Activated CD4-positive, CD25-positive, alpha-beta regulatory T cell treated with anti-CD3 and anti-CD28 coated beads, Interleukin-2, amount 50 U/mL, for 16 hours (primary cell): ENCODE measurements around the gene ARL15.

ENCODE experiments used
- DNase-seq: peaks from one replicate; pipeline ENCODE4 v3.0.0-alpha.2; 2020; ENCODE audit warnings: low read depth, low spot score

The ARL15 gene

DNA sequence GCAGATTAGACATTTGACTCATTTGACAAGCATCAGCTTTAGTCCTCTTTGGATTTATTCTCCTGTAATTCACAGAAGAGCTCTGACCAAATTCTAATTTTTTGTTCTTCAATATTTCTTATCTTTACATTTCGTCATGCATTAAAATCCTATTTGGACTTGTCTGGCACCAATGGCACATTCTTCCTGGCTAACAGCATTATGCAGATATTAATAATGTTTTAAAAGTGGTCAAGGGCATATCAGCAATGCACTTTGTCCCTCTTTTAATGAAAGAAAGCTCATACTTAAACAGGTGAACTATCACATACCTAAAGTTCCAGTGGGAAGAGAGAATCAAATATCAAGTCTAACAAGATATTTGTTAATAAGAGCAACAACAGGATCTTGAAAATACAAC, 270.4 kb downstream of the ARL15 start:
- DNase-seq, result no peak

DNA sequence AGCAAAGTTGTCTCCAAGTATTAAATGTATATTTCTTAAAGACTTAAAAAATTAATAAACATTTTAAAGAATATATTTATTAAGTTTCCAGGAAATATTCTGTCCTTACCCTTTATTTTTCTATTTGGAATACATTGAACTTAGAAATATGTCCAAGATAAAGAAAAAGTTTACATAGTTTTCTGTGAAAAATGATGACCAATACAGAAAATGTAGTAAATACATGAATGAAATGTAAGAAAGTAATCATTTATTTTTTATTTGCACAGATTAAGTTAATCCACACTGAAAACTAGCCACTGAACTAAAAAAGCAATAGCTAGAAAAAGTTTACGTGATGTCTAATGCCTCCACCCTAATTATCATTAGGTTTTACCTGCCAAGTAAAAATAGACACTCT, 273.2 kb downstream of the ARL15 start:
- DNase-seq, result no peak

DNA sequence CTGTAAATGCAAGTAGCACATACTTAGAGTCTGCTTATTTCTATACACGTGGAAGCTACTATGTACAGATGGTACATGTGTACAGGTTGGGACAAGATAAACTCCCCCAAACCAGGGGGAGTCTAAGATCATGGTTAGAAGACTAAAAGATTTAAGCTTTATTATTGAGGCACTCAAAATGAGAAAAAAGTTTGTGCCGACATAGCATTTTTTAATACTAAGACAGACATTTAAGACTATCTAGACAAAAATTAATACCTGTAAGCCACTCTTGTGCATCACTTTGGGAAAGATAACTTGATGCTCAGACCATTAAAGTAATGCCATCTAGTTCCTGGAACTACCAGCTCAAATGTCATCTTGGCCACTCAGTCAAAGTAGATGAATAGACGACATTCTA, 279.4 kb downstream of the ARL15 start:
- no peak for DNase-seq

DNA sequence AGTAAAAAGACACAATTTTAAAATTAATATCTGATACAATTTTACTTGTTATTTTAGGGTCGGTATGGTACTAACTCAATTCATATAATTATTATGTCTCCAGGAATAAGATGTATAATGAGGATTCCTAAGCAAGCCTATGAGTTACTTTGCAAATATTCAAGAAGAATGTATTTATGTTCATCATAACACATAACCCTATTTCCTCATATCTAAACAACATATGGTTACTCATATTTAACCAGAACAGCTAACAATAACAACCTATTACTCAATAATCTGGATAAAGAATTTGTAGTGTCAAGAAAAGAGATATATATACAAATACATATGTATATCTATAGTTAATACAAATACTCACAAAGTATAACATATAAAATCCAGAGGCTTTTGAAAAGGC, 285.9 kb downstream of the ARL15 start:
- no peak for DNase-seq

DNA sequence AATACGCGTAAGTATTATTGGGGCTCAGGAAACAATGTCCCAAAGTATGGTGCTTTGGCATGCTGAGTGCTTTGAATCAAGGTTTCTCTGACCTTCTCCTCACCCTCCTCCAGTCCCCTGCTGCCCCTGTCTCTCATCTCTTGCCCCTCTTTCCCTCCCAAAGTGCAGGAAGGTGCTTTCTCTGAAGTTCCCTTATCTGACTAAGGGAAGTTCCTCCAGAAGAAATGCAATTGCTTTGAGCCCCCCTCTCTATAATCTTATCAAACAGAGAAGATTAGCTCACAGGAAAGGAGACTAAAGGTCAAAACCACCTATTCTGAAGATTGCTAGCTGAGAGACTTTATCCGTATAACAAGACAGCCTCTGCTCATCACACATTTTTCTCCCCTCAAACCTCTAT, 288.1 kb downstream of the ARL15 start:
- no peak for DNase-seq

DNA sequence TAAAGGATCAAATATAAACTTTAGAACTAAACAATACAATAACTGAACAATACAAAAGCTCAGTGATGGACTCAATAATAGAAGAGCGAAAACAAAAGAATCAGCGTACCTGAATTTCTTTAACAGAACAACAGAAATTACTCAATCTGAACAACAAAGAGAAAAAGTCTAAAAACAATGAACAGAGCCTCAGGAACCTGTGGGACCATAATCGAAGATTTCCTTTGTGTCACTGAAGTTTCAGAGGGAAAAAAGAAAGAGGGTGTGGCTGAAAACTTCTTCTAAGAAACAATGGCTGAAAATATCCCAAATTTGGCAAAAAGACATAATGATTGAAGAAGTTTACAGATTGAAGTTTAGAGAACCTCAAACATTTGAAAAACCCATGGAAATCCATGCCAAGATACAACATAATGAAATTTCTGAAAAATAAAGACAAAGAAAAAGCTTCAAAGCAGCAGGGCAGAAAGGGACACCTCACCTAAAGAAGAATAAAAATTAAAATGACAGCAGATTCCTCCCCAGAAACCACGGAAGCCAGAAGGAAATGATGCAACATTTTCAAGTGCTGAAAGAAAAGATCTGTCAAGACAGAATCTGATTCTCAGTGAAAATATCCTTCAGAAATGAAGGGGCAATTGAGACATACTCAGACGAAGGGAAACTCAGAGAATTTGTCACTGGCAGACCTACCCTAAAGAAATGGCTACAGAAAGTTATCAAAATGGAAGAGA, 288.8 kb downstream of the ARL15 start:
- no peak for DNase-seq

DNA sequence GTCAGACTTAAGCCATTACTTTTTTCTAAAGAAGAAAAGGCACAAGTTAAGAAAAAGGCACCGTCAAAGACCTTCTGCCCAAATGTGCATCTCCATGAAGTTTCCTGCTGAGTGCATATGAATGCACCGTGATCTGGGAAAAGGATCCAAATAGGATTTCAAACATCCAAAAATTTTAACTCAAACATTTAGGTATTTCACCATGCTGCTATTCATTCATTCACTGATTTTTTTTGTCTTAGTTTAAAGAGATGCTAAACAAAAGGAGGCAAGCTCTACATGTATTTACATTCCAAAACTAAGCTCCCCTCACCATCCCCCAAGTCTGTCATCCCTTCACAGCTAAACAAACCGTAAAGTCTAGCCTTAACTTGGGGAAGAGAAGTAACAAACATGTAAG, 291.9 kb downstream of the ARL15 start:
- no peak for DNase-seq

DNA sequence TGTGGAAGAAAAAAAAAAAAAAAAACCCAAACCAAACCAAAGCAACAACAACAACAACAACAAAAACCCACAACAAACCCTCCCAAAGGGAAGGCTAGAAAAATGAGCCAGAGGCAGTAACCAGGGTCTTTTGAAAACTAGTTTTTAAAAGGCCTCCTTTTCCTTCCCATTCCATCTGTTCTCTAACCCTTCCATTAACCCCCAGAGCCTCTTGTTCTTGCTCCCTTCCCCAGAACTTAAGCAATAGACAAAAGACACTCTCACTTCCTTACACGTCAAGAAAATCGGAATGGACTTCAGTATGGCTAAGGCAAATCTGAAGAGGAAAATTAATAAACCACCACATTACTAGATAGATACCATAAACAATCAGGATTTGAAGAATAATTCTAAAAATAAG, 292.8 kb downstream of the ARL15 start:
- DNase-seq, result no peak

DNA sequence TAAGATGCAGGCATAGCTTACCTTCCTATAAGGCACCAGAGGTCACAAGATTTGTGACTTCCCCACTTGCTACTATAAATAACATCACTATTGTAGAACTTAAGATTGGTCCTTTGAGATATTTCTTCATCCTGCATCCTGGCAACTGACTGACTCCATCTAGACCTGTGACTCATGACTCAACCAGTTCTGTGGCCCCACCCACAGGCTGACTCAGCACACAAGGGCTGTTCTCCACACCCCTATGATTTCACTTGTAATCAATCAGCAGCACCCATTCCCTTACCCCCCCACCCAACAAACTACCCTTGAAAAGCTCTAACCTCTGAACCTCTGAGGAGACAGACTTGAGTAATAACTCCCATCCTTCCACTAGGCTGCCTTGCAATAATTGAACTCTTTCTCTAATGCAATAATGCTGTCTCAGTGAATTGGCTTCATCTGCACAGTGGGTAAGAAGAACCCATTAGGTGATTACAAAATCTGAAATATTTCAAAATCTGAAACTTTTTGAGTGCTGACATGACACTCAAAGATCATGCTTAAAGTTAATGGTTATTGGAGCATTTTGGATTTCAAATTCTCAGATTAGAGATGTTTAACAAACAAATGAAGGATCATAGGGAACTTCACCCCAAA, 296.7 kb downstream of the ARL15 start:
- no peak for DNase-seq

DNA sequence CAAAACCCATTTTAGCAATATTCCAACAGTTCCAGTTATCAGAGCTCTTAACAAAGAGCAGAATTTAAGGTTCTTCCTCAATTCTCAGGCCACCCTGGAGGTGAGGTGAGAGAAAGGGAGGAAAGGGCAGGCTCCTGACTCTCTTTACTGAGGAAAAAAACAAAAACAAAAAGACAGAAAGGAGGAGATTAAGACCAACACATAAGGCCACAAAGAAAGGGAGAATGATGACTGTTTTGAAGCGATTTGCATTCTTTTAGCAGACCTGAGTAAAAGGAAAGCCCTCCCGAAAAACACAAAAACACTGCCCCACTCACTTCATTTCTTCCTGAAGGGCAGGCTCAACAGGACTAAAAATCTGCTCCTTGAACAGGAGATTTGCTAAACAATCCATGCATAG, 300.5 kb downstream of the ARL15 start:
- no peak for DNase-seq

DNA sequence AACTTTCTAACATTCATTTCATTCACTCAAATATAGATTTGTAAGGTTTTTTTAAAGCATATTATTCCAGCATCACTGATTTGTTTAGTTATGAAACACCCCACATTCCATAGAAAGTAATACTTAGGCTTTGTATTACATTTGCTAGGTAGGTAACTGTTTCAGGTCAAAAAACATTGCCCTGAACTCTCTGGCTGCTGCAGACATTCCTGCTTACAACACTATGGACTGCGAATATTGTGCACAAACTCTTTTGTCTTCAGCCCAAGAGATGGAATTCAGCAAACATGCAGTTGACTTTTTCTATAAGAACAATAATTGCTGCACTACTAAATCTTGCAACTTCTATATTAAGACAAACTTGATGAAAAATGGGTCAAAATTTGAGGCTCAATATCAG, 301.0 kb downstream of the ARL15 start:
- no peak for DNase-seq

DNA sequence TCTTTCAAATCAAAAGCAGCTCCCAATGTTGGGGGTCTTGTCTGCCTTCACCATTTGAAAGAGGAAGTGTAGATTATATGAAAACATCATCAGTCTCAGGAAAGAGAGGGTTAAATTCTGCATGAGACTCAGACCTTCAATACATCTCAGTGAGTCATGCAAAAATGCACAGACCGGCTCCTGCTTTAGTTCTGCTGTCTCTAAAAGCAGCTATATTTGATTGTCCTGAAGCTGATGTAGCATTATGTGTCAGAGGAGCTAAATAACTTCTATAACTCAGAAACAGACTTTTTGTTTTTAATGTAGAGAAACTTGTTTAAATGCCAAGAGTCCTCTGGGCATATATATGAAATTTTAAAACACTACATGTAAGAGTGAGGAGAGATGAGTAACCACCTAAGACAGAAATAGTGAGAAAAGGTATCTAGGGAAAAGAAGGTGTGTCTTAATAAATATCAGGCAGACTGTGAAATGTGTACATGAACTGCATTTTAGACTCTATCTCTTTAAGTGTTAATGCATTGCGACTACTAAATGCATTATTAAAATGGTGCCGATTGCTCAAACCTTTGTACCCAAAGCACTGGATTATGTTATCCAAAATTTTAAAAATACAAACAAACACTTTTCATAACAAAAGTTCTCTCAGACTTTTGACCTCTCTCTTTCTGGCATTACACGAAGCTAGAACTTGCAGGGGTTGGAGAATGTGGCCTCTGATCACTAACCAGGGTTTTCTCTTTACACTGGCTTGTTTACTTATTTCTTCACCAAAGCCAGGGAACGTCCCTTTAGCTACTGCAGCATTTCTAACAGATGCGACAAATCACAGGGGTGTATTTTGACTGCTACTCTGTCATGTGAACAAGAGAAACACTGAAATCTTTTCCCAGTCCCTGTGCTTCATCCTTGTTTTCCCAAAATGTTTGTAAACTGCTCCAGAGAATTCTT, 302.3 kb downstream of the ARL15 start:
- no peak for DNase-seq

DNA sequence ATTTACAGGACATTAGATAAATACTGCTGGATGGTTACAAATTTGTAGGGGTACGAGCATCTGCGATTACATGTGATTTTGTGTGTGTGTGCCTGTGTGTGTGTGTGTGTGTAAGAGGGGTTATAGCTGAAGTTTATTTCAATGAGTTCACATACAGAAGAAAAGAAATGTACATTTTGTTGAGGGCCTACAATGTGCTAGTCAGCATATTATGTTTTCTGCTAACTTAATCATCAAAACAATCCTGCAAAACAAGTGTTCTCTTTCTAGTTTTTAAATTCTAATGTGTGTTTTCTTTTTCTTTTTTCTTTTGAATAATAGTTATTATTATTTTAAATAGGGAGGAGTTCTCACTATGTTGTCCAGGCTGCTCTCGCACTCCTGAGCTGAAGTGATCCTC, 305.7 kb downstream of the ARL15 start:
- no peak for DNase-seq

DNA sequence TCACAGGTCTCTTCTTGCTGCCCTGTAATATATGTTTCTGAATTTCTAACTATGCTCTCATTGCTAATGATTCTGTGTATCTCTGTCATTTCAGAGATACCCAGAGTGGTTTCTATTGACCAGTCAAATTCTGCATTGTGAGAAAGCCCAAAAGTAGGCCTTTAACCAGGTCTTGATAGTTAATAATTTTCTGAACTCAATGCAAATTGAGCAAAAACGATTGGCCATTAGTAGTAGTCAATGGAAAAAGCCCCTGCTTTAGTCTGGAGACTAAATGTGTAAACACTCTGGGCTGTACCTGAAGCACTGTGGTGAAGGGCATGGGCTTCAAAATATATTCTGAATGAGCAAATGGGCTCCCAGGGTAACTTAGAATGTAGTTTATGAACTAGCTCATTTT, 307.6 kb downstream of the ARL15 start:
- no peak for DNase-seq

DNA sequence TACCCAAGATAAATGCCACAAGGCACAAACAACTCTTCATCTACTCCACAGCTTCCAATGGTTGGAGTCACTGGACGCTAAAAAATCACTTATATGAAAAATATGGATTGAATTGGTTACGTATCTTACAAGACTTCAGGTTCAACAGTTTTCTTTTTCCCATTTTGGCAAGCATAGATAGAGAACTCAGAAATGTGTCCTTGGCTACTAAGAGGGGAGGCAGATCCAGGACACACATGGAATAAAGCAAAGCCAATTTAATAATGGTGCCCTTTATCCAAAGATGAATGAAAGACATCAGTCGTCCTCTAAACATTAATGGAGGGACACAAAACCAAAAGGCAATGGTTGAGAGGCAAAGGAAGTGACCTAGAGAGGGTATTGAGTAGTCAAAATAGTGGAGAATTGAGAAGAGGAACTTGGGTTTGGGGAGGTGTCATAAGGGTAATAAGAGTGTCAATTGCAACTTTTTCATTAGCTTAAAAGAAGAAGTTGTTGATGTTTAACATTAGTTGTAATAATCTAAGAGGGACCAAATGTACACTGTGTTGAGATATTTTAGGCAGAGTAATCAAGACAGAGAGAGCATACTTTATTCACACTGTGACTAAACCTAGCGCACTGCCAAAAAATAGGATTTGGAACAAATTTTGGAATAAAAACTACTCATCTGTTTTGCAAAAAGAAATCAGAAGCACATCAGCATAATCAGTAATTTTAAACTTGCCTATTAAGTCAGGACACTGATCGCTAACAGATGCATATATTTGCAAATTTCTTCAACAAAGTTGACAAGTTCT, 308.2 kb downstream of the ARL15 start:
- DNase-seq, result no peak

DNA sequence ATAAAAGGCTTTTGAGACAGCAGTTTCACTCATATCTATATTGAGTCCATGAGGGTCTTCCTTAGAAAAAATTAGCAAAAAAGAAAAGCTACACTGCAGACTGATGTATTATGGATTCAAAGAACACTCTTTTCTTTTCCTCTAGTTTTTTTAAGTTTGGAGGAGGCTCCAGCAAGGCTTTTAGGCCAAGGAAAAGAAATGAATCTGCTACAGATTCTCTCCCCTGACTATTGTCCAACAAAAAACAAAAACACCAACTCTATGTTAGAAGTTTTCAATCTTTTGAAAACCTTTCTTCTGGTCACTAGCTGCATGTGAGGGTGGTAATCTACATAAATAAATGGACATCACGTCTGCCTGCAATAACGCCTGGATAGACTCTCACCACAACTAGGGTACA, 310.4 kb downstream of the ARL15 start:
- no peak for DNase-seq

DNA sequence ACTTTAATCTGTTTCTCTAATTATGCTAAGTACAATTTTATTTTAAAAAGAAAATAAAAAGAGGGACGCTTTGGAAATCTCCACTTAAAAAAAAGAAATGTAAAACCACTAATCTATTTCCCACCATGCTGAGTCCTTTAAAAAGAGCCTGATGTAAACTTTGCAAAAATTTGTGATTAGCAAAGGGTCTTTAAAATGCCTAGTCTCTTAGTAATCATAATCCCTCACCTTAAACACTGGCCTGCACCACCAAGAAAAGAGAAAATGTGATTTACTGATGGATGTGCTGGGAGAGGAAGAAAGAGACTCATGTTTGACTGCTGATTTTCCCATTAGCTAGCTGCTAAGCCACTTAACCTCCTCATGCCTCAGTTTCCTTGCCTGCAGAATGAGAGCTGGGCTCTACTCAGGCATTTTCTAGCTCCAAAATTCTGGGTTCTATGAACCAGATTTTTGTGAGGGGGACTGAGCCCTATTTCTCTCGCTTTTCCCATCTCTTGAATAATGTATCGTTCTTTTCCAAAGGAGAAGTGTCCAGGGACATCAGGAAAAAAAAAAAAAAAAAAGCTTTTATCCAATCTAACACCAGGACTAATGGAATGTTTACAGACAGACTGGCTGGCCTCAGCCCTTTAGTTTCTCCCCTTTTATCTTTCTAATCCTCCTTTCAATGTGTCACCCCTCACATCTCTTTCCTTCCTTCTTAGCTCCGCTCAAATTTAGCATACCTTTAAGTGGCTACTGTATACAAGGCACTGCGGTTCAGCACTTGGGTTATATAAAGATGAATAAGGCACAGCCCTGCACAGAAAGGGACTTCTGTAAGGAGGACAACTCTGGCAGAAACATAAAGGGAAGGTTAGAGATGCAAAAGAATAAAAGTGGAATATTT, 312.4 kb downstream of the ARL15 start:
- no peak for DNase-seq

DNA sequence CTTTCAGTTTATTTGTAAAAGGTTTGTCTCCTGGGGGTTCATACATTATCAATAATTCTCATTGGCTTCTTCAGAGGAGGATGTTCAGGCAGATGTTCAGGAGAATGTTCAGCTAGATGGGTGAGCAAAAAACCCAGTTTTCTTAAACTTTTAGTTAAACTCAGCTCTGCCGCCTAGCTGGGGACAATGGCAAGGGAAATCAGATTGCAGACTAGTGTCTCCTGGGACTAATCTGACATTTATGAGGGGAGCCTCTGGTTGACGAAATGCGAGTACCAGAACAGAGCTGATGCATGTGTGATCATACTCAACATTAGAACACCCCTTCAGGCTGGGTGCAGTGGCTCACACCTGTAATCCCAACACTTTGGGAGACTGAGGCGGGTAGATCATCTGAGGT, 314.4 kb downstream of the ARL15 start:
- DNase-seq, result no peak

DNA sequence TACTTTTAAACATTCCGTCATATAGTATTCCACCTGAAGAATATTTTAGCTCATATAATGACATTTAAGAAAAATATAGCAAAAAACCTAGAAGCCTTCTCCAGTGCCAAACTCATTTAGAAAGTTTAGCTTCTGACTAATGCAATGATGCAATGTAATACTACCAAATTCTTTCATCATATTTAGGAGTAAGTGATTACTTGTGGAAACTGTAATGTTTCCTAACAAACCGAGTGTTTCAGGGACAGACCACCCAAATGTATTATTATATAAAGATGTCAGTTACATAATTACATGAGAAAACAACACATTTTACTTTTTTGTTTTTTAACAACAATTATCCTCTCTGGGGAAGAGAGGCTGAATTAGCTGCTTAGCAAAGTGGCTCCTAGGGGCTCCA, 316.2 kb downstream of the ARL15 start:
- DNase-seq, result no peak

DNA sequence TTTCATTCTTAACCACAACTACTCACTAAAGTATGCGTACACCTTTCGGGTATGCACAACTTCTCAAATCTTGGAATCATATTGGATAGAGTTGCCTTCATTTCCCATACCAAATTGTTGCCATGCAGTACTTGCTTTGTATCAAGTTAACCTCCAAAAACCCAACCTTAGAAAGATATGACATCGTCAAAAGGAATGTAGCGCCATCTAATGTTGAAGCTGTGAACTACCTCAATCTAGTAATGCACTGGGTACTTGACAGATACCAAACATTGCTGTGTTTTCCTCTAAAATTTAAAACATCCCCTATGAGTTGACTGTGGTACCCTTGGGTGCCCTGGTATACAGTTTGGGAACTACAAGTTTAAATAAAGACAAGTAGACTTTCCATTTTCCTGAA, 318.4 kb downstream of the ARL15 start:
- no peak for DNase-seq

DNA sequence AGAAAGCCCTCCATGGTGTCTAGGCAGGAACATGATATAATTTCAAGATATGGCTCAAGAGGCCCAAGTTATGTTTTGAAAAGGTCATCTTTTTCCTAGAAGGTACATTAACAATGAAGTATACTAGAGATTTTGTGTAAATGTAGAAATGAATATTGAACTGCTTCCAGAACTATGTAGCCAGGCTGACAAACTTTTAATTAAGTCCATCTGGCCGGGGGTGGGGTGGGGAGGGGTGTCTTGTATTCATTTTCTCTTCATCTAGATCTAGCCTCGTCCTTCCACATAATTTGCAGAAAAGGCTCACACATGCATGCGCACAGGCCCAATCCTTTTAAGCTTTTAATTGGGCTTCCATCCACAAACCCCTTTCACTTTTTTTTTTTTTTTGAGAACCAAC, 323.3 kb downstream of the ARL15 start:
- DNase-seq, result no peak
